Activated CD8-positive, alpha-beta T cell treated with anti-CD3 and anti-CD28 coated beads for 36 hours (primary cell): ENCODE data around the gene LTF. TPM values are rescaled to one million over a fixed set of nuclear protein-coding genes. Genes with fewer than 3 reads are reported as not detected.

Source experiments
- ATAC-seq: fragments of 200-7000 bp; cut with Tn5 transposase; one replicate; pipeline ENCODE4 v1.10.0; 2021; ENCODE audit warnings: mild to moderate bottlenecking, moderate library complexity
- CTCF ChIA-PET: fragments of 350-600 bp; sonication (Branson Sonifier 250); formaldehyde crosslinking; loops from one replicate; lab custom pipeline; 2021; ENCODE audit warnings: antibody characterized with exemption; lab: Charles Lee
- POLR2A ChIA-PET: fragments of 350-600 bp; sonication (Branson Sonifier 250); formaldehyde crosslinking; loops from one replicate; lab custom pipeline; 2021; ENCODE audit warnings: antibody characterized with exemption; lab: Charles Lee
- DNase-seq: peaks from one replicate; pipeline ENCODE4 v3.0.0-alpha.2; 2020
- H3K27ac Mint-ChIP-seq: one replicate; pipeline ENCODE4 v1.8.0; 2021; ENCODE audit warnings: mild to moderate bottlenecking, mixed read lengths
- H3K27me3 Mint-ChIP-seq: one replicate; pipeline ENCODE4 v1.8.0; 2021; ENCODE audit warnings: mixed read lengths
- H3K36me3 Mint-ChIP-seq: one replicate; pipeline ENCODE4 v1.8.0; 2021; ENCODE audit warnings: low read depth, mixed read lengths
- H3K4me1 Mint-ChIP-seq: one replicate; pipeline ENCODE4 v1.8.0; 2021; ENCODE audit warnings: low read depth, mixed read lengths
- H3K4me3 Mint-ChIP-seq: one replicate; pipeline ENCODE4 v1.8.0; 2021; ENCODE audit warnings: mild to moderate bottlenecking, moderate library complexity, mixed read lengths
- H3K9me3 Mint-ChIP-seq: one replicate; pipeline ENCODE4 v1.8.0; 2021; ENCODE audit warnings: mixed read lengths
- intact Hi-C: fragments of 100-400 bp; cut with micrococcal nuclease; formaldehyde crosslinking; loops from one replicate; pipeline ENCODE4 v1.10.0; 2022
- total RNA-seq, 2 experiments: library from RNA; stranded (reverse); gene quantifications; one replicate each; pipeline ENCODE4 v1.2.3, GENCODE V29; 2021
- TF ChIP-seq, protein P1 (sequence below): fragments of 200-600 bp; IDR thresholded peaks from one replicate; pipeline ENCODE4 v1.8.0; 2022; ENCODE audit warnings: antibody characterized with exemption, mild to moderate bottlenecking

LTF gene
- total RNA-seq, 2 experiments from 2014 or later: not detected

DNA sequence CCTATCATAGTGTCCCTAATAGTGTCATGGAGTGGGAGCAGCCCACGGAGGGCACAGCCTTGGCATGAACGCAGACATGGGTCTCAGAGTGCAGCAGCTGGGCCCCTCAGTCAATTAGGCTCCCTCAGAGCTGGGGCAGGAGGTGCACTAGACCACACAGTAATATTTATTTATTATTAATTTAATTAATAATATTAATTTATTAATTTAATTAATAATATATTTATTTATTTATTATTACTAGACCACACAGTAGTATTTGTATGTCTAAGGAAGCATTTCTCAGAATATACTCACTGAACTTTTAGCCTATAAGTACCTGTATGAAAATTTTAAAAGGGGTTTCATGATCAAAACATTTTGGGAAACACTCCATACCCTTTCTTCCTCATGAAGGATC, 63.1 kb downstream of the LTF start:
- DNase-seq (no peak), ATAC-seq (no peak)
- TF ChIP-seq, protein P1, sequence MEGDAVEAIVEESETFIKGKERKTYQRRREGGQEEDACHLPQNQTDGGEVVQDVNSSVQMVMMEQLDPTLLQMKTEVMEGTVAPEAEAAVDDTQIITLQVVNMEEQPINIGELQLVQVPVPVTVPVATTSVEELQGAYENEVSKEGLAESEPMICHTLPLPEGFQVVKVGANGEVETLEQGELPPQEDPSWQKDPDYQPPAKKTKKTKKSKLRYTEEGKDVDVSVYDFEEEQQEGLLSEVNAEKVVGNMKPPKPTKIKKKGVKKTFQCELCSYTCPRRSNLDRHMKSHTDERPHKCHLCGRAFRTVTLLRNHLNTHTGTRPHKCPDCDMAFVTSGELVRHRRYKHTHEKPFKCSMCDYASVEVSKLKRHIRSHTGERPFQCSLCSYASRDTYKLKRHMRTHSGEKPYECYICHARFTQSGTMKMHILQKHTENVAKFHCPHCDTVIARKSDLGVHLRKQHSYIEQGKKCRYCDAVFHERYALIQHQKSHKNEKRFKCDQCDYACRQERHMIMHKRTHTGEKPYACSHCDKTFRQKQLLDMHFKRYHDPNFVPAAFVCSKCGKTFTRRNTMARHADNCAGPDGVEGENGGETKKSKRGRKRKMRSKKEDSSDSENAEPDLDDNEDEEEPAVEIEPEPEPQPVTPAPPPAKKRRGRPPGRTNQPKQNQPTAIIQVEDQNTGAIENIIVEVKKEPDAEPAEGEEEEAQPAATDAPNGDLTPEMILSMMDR: no peak
- H3K27ac Mint-ChIP-seq: no peak overlapping the region
- H3K4me1 Mint-ChIP-seq: peaks cover 6% of the 10 kb centered on the region
- intact Hi-C loops: no loop called here
- ChIA-PET CTCF (no interaction called here), POLR2A (interaction anchor here (1.4 kb wide), 1 partner anchor 14 kb away, joined by 3 read pairs; no protein-coding TSS in a partner anchor)
- H3K9me3 Mint-ChIP-seq: no peaks in the 10 kb centered on the region
- H3K36me3 Mint-ChIP-seq: no peaks in the 10 kb centered on the region
- H3K4me3 Mint-ChIP-seq: no peak overlapping the region
- H3K27me3 Mint-ChIP-seq: peaks cover 4% of the 10 kb centered on the region

- H3K27me3 Mint-ChIP-seq: peaks cover 4% of the 10 kb centered on the region
- no peak overlapping the region for H3K27ac Mint-ChIP-seq
- H3K4me3 Mint-ChIP-seq: no peak overlapping the region
- no peaks in the 10 kb centered on the region for H3K36me3 Mint-ChIP-seq
- no peaks in the 10 kb centered on the region for H3K9me3 Mint-ChIP-seq
- TF ChIP-seq, protein P1: no peak
- intact Hi-C loops: no loop called here
- peaks cover 10% of the 10 kb centered on the region for H3K4me1 Mint-ChIP-seq
- DNase-seq: no peak
- POLR2A ChIA-PET: no interaction called here
- CTCF ChIA-PET: interaction anchor here (1.0 kb wide), 1 partner anchor 14 kb away, joined by 3 read pairs; no protein-coding TSS in a partner anchor
- no peak for ATAC-seq
Measured at GRCh38 chr3:46400846-46401245, 63.9 kb downstream of the LTF start.

DNA sequence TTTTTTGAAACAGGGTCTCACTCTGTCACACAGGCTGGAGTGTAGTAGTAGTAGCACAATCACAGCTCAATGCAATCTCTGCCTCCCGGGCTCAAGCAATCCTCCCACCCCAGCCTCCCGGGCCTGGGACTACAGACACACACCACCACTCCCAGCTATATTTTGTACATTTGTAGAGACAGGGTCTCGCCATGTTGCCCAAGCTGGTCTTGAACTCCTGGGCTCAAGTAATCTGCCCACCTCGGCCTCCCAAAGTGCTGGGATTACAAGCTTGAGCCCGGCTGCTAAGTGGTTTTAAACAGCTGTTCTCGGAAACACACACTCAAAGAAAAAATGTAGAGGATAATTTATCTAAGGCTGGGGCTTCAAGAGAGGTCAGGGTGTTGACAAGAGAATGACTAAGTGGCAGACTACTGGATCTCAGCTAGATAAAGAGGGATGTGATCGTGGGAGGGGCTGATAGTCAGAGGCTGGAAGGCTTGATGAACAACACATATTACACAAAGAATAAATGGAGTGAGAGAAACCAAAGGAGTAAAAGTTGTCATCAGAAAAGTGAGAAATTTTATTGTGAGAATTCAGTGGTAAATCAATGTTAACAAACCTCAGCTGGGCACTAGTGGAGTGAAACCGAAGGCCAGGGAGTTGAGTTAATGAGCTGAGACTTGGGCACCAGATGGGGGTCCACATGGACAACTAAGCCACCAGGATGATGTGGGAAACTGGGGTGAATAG, 64.5 kb downstream of the LTF start:
- Mint-ChIP-seq H3K4me1 (peaks cover 10% of the 10 kb centered on the region), H3K9me3 (no peaks in the 10 kb centered on the region), H3K27me3 (peaks cover 4% of the 10 kb centered on the region), H3K27ac (no peak overlapping the region), H3K4me3 (no peak overlapping the region), H3K36me3 (no peaks in the 10 kb centered on the region)
- ChIA-PET CTCF (interaction anchor here (0.7 to 2.6 kb wide), 5 partner anchors 7 to 471 kb away, joined by 3 to 14 read pairs (median 3); no protein-coding TSS in a partner anchor), POLR2A (no interaction called here)
- intact Hi-C loops: no loop called here
- peak; percentile 27 for ATAC-seq
- no peak for DNase-seq
- TF ChIP-seq, protein P1: no peak

GRCh38 chr3:46399557-46399956, 65.1 kb downstream of the LTF start:
- Mint-ChIP-seq H3K36me3 (no peaks in the 10 kb centered on the region), H3K4me3 (no peak overlapping the region), H3K9me3 (no peaks in the 10 kb centered on the region), H3K27ac (no peak overlapping the region), H3K4me1 (peaks cover 10% of the 10 kb centered on the region), H3K27me3 (peaks cover 4% of the 10 kb centered on the region)
- POLR2A ChIA-PET: no interaction called here
- CTCF ChIA-PET: interaction anchor here (0.7 to 2.6 kb wide), 4 partner anchors 8 to 470 kb away, joined by 3 to 14 read pairs (median 3); no protein-coding TSS in a partner anchor
- TF ChIP-seq, protein P1: no peak
- intact Hi-C loops: no loop called here
- ATAC-seq (peak; percentile 67), DNase-seq (no peak)

- no peak for ATAC-seq
- H3K4me1 Mint-ChIP-seq: peaks cover 10% of the 10 kb centered on the region
- ChIA-PET POLR2A (interaction anchor here (1.2 kb wide), 1 partner anchor 16 kb away, joined by 4 read pairs; no protein-coding TSS in a partner anchor), CTCF (interaction anchor here (0.6 to 2.6 kb wide), 5 partner anchors 9 to 470 kb away, joined by 3 to 14 read pairs (median 3); no protein-coding TSS in a partner anchor)
- TF ChIP-seq, protein P1: no peak
- H3K27ac Mint-ChIP-seq: no peak overlapping the region
- DNase-seq: no peak
- no peak overlapping the region for H3K4me3 Mint-ChIP-seq
- no peaks in the 10 kb centered on the region for H3K9me3 Mint-ChIP-seq
- H3K27me3 Mint-ChIP-seq: peaks cover 4% of the 10 kb centered on the region
- intact Hi-C loops: no loop called here
- H3K36me3 Mint-ChIP-seq: no peaks in the 10 kb centered on the region
Measured at GRCh38 chr3:46399098-46399497, 65.6 kb downstream of the LTF start.
